Breast epithelium (tissue), 4 donors: Measurements from ENCODE around the gene TSTD1. TPM values are rescaled to one million over a fixed set of nuclear protein-coding genes. Genes with fewer than 3 reads are reported as not detected.
"Not testable (repeated sequence)": the region's sequence is repeated elsewhere in the genome, so short reads cannot be mapped to it uniquely, and the experiment has no call there.

ENCODE experiments used
- DNase-seq, 2 donors: peaks; one replicate each; pipeline ENCODE4 v3.0.0-alpha.2; 2019; ENCODE audit warnings: low spot score in 2 of 2
- H3K27ac ChIP-seq, 2 donors: fragments of 200-600 bp; sonication (generic) in 1 of 2; one replicate each; pipeline ENCODE4 v1.5.1; 2016 to 2019; ENCODE audit warnings: mild to moderate bottlenecking in 1 of 2
- H3K27me3 ChIP-seq, 2 donors: fragments of 200-600 bp; sonication (generic) in 1 of 2; one replicate each; pipeline versions ENCODE4 v1.5.1 to v1.6.0; 2017 to 2019; ENCODE audit warnings: control low read depth in 1 of 2, mild to moderate bottlenecking in 1 of 2
- H3K36me3 ChIP-seq: fragments of 200-600 bp; one replicate; pipeline ENCODE4 v1.5.1; 2019
- H3K4me1 ChIP-seq, 2 donors: fragments of 200-600 bp; sonication (generic); one replicate each; pipeline ENCODE4 v1.5.1; 2016 to 2019; ENCODE audit warnings: control low read depth in 1 of 2
- H3K4me3 ChIP-seq, 3 donors: fragments of 200-600 bp; sonication (generic); 1 replicate in 2 of 3; 2 replicates in 1 of 3; pipeline ENCODE4 v1.5.1; 2016 to 2019; ENCODE audit warnings: mild to moderate bottlenecking in 3 of 3, moderate library complexity in 2 of 3
- H3K9me3 ChIP-seq, 2 donors: fragments of 200-600 bp; sonication (generic) in 1 of 2; one replicate each; pipeline ENCODE4 v1.5.1; 2016 to 2019; ENCODE audit warnings: control low read depth in 1 of 2
- POLR2A ChIP-seq: fragments of 450-650 bp; IDR thresholded peaks from one replicate; pipeline ENCODE4 v1.6.1; 2016; ENCODE audit warnings: antibody characterized with exemption, mild to moderate bottlenecking, moderate library complexity
- POLR2AphosphoS5 ChIP-seq, 3 donors: sonication (generic); formaldehyde crosslinking; IDR thresholded peaks; one replicate each; pipeline ENCODE4 v1.6.1; 2017; ENCODE audit warnings: antibody characterized with exemption in 3 of 3
- intact Hi-C: fragments of 100-400 bp; cut with DNase I; formaldehyde crosslinking; loops from one replicate; pipeline ENCODE4 v1.15.1; 2023; ENCODE audit warnings: low total_unique reads
- total RNA-seq, 3 donors: library from RNA; depleted of rRNA; stranded (reverse); fragments of >200 nt; gene quantifications; one replicate each; pipeline ENCODE4 v1.1.0, GENCODE V29; 2016
- TF ChIP-seq, protein P1 (sequence below), 3 donors: fragments of 450-650 bp; IDR thresholded peaks; one replicate each; pipeline ENCODE4 v1.5.1; 2016 to 2017; ENCODE audit warnings: antibody characterized with exemption in 3 of 3, mild to moderate bottlenecking in 3 of 3, moderate library complexity in 3 of 3

Gene TSTD1
- total RNA-seq, 3 donors from 2014 or later, result 57.3 to 217 (median 109) TPM

DNA sequence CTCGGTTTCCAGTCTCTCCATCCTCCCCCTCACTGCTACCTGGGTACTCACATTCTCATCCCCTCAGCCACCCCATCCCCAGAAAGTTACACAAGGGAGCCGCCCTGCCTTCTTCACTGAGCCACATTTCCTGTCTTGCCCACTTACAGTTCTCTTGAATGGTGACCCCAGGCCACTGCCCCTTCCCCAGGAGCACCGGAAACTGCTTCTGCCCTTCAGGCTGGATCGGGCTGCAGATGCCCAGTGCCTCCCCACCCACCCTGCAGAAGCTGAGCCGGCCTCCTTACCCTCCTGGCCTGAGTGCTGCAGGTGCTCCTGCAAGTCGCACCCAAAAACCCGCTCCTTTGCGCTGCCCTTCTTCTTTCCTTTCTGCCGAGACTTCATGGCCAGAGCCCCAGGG, 30.5 kb upstream of the TSTD1 start:
- Histone ChIP-seq H3K9me3 (no peaks in the 10 kb centered on the region), H3K4me3 (peak overlapping the region; percentile 35 to 49 (median 42)), H3K4me1 (no peaks in the 10 kb centered on the region), H3K27ac (peak overlapping the region; percentile 19 to 74), H3K36me3 (no peaks in the 10 kb centered on the region), H3K27me3 (no peaks in the 10 kb centered on the region)
- no peak for DNase-seq
- intact Hi-C loops, result no loop called here
- TF ChIP-seq, protein P1, sequence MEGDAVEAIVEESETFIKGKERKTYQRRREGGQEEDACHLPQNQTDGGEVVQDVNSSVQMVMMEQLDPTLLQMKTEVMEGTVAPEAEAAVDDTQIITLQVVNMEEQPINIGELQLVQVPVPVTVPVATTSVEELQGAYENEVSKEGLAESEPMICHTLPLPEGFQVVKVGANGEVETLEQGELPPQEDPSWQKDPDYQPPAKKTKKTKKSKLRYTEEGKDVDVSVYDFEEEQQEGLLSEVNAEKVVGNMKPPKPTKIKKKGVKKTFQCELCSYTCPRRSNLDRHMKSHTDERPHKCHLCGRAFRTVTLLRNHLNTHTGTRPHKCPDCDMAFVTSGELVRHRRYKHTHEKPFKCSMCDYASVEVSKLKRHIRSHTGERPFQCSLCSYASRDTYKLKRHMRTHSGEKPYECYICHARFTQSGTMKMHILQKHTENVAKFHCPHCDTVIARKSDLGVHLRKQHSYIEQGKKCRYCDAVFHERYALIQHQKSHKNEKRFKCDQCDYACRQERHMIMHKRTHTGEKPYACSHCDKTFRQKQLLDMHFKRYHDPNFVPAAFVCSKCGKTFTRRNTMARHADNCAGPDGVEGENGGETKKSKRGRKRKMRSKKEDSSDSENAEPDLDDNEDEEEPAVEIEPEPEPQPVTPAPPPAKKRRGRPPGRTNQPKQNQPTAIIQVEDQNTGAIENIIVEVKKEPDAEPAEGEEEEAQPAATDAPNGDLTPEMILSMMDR (IDR thresholded peaks at IDR 0.05), result no peak
- TF ChIP-seq POLR2A, result no peak
- TF ChIP-seq POLR2AphosphoS5 (IDR thresholded peaks at IDR 0.05), result no peak

DNA sequence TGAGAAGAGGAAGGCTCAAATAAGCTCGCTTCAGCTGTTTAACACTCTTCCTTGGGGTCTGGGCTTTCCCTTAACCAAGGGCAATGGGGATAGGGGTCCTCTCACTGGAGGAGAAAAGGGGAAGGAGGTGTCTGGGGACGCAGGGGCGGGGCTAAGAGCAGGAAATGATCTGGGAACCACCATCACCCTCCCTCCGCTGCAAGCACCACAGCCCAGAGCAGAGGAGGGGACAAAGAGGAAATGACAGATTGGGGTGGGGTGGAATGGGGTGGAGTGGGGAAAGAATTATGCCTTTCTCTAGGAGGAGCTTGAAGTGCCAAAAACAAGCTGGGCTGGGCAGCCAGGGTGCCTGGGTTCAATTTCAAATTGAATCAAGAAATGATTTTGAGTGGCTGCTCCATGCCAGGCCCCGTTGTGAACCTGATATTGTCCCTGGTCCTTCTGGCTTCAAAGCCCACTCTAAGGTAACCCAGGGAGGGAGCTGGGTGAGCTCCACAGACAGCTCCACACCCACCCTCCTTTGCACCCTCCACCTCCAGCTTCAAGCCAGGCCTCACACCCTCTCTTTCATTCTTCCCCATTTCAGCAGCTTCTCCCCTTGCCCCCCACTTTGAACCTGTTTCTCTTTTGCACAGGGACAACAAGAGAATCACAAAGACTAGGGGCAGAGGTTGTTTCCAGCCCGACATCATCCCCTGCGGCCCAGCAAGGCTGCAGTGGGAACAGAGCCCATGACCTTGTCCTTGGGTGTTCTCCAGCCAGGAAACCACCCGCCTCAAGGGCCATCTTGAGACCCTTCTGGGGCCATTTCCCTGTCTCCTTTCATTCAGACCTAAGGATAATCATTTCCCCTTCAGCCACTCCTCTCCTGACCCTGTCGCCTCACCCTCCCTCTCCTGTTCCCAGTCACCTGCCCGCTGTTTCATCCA, 29.8 kb upstream of the TSTD1 start:
- H3K9me3 ChIP-seq, result no peaks in the 10 kb centered on the region
- peak overlapping the region; percentile 19 to 74 for H3K27ac ChIP-seq
- peak overlapping the region; percentile 35 to 49 (median 42) for H3K4me3 ChIP-seq
- no peak for TF ChIP-seq POLR2A
- TF ChIP-seq, protein P1 (IDR thresholded peaks at IDR 0.05), result no peak
- no peak for TF ChIP-seq POLR2AphosphoS5 (IDR thresholded peaks at IDR 0.05)
- no peaks in the 10 kb centered on the region for H3K27me3 ChIP-seq
- no peaks in the 10 kb centered on the region for H3K4me1 ChIP-seq
- no peaks in the 10 kb centered on the region for H3K36me3 ChIP-seq
- DNase-seq, result no peak
- intact Hi-C loops, result no loop called here

DNA sequence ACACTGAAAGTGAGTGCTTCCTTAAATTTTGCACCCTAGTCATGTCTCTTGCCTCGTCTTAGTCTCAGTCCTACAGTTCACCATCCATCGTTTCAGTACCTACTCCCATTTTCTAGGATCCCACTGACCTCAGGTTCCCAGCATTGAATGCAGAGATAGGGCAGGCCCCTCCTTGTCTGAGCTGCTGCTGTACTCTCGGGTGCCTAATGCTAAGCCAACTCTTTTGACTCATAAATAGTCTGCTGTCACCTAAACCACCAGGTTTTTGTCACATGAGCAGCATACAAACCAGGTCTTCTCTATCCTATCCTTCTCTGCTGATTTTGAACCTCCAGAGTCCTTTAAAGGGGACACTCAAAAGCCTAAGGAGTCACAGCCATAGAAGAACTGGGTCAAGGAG, 27.9 kb upstream of the TSTD1 start:
- no peak for DNase-seq
- no peaks in the 10 kb centered on the region for H3K36me3 ChIP-seq
- H3K9me3 ChIP-seq, result no peaks in the 10 kb centered on the region
- H3K4me3 ChIP-seq, result no peak overlapping the region
- H3K27ac ChIP-seq, result no peak overlapping the region
- H3K4me1 ChIP-seq, result no peaks in the 10 kb centered on the region
- TF ChIP-seq POLR2A (no peak), POLR2AphosphoS5 (IDR thresholded peaks at IDR 0.05) (no peak)
- TF ChIP-seq, protein P1 (IDR thresholded peaks at IDR 0.05), result no peak
- H3K27me3 ChIP-seq, result no peaks in the 10 kb centered on the region
- intact Hi-C loops, result no loop called here

DNA sequence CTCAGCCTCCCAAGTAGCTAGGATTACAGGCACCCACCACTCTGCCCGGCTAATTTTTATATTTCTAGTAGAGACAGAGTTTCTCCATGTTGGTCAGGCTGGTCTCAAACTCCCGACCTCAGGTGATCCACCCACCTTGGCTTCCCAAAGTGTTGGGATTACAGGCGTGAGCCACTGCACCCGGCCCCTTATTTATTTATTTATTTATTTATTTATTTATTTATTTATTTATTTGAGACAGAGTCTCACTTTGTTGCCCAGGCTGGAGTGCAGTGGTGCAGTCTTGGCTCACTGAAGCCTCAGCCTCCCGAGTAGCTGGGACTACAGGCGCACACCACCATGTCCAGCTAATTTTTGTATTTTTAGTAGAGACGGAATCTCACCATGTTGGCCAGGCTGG, 26.9 kb upstream of the TSTD1 start:
- H3K36me3 ChIP-seq, H3K27me3 ChIP-seq, H3K4me1 ChIP-seq: not testable (repeated sequence)

DNA sequence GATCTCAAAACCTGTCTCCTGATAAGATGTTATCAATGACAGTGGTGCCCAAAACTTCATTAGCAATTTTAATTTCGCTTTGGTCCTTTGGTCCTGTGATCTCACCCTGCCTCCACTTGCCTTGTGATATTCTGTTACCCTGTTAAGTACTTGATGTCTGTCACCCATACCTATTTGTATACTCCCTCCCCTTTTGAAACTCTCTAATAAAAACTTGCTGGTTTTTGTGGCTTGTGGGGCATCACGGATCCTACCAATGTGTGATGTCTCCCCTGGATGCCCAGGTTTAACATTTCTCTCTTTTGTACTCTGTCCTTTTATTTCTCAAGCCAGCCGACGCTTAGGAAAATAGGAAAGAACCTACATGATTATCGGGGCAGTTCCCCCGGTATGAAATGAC, 25.2 kb upstream of the TSTD1 start:
- H3K27ac ChIP-seq, H3K4me1 ChIP-seq, H3K36me3 ChIP-seq, DNase-seq, H3K27me3 ChIP-seq, intact Hi-C loops, H3K9me3 ChIP-seq, H3K4me3 ChIP-seq: not testable (repeated sequence)

More for the DNA sequence above, 26.9 kb upstream of the TSTD1 start:
- H3K4me3 ChIP-seq, H3K27ac ChIP-seq, DNase-seq, H3K9me3 ChIP-seq, intact Hi-C loops: not testable (repeated sequence)

DNA sequence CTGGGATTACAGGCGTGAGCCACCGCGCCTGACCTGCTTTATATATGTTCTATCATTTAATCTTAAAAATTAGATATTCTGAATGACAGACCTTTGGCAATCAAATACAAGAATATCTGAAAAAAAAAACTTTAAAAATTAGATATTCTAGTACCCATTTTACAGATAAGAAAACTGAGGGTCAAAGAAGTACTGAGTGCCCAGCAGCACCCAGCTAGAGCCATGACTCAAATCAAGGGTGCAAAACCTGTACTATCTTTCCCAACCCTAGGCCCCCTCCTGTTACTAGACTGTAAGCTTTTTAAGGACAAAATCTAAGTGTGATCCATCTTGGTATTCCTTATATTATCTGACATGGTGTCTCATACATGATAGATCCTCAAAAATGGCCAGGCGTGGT, 22.7 kb upstream of the TSTD1 start:
- no peaks in the 10 kb centered on the region for H3K27me3 ChIP-seq
- intact Hi-C loops, result no loop called here
- DNase-seq, result no peak
- no peak overlapping the region for H3K4me3 ChIP-seq
- no peak overlapping the region for H3K27ac ChIP-seq
- H3K9me3 ChIP-seq, result no peaks in the 10 kb centered on the region
- no peaks in the 10 kb centered on the region for H3K4me1 ChIP-seq
- no peaks in the 10 kb centered on the region for H3K36me3 ChIP-seq
- TF ChIP-seq, protein P1 (IDR thresholded peaks at IDR 0.05), result no peak
- no peak for TF ChIP-seq POLR2AphosphoS5 (IDR thresholded peaks at IDR 0.05)
- TF ChIP-seq POLR2A, result no peak
